ENCODE measurements around the gene LILRA5.

DNA sequence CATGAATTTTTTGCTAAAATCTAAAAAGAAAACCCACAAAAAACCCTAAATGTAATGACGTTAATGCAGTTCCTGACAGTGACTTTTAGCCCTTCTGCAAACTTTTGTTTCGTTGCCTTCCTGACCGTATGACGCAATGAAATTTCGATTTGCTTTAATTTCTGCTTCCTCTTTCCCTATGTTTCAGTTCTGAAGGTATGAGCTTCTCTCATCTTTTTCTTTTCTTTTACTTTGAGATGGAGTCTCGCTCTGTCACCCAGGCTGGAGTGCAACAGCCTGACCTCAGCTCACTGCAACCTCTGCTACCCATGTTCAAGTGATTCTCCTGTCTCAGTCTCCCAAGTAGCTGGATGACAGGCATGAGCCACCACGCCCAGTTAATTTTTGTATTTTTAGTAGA is 6.1 kb upstream of the LILRA5 start:
- no peak for TF ChIP-seq POLR2AphosphoS5 (IDR thresholded peaks at IDR 0.05)
- TF ChIP-seq EP300 (IDR thresholded peaks at IDR 0.05): no peak
- TF ChIP-seq CTCF (IDR thresholded peaks at IDR 0.05): no peak
